ENCODE results near the gene GON4L.

GRCh38 chr1:155880950-155881349 lies 23.9 kb upstream of the GON4L start:
- TF ChIP-seq CTCF (IDR thresholded peaks at IDR 0.05) (no peak), POLR2A (IDR thresholded peaks at IDR 0.05) (no peak)

Measured in esophagus squamous epithelium (tissue), 4 donors.